ENCODE results near the gene PRM2. TPM values are rescaled to one million over a fixed set of nuclear protein-coding genes. Genes with fewer than 3 reads are reported as not detected.

The PRM2 gene
- total RNA-seq, 1 experiment from 2014 or later: not detected

GRCh38 chr16:11233727-11234376 lies 42.4 kb downstream of the PRM2 start:
- no peaks in the 10 kb centered on the region for H3K36me3 Mint-ChIP-seq (ENCODE audit: insufficient read depth, unreplicated experiment)
- no peak overlapping the region for H3K27ac Mint-ChIP-seq (ENCODE audit: unreplicated experiment)
- CTCF ChIA-PET: no interaction called here
- no peak for TF ChIP-seq CTCF (IDR thresholded peaks at IDR 0.05; ENCODE audit: unreplicated experiment)
- no peak overlapping the region for H3K4me3 Mint-ChIP-seq (ENCODE audit: low read depth, unreplicated experiment)
- DNase-seq: no peak
- intact Hi-C loops (cut with micrococcal nuclease; ENCODE audit: unreplicated experiment): no loop called here
- no peaks in the 10 kb centered on the region for H3K9me3 Mint-ChIP-seq (ENCODE audit: low read depth, unreplicated experiment)
- no peaks in the 10 kb centered on the region for H3K27me3 Mint-ChIP-seq (ENCODE audit: unreplicated experiment)
- peaks cover 24% of the 10 kb centered on the region for H3K4me1 Mint-ChIP-seq (ENCODE audit: low read depth, unreplicated experiment)
- no TSS peak for BruUV-seq (replicated peaks)

GRCh38 chr16:11232852-11233726 lies 43.2 kb downstream of the PRM2 start:
- intact Hi-C loops (cut with micrococcal nuclease; ENCODE audit: unreplicated experiment): no loop called here

GRCh38 chr16:11232302-11232851 lies 43.9 kb downstream of the PRM2 start:
- CTCF ChIA-PET: no interaction called here
- BruUV-seq (replicated peaks): no TSS peak
- H3K27ac Mint-ChIP-seq (ENCODE audit: unreplicated experiment): no peak overlapping the region

More at GRCh38 chr16:11232852-11233726, 43.2 kb downstream of the PRM2 start:
- H3K4me3 Mint-ChIP-seq (ENCODE audit: low read depth, unreplicated experiment): no peak overlapping the region
- H3K27me3 Mint-ChIP-seq (ENCODE audit: unreplicated experiment): no peaks in the 10 kb centered on the region
- H3K9me3 Mint-ChIP-seq (ENCODE audit: low read depth, unreplicated experiment): no peaks in the 10 kb centered on the region
- peaks cover 24% of the 10 kb centered on the region for H3K4me1 Mint-ChIP-seq (ENCODE audit: low read depth, unreplicated experiment)
- CTCF ChIA-PET: no interaction called here
- DNase-seq: no peak
- TF ChIP-seq CTCF (IDR thresholded peaks at IDR 0.05; ENCODE audit: unreplicated experiment): no peak
- BruUV-seq (replicated peaks): no TSS peak
- H3K36me3 Mint-ChIP-seq (ENCODE audit: insufficient read depth, unreplicated experiment): no peaks in the 10 kb centered on the region
- H3K27ac Mint-ChIP-seq (ENCODE audit: unreplicated experiment): no peak overlapping the region

More at GRCh38 chr16:11232302-11232851, 43.9 kb downstream of the PRM2 start:
- TF ChIP-seq CTCF (IDR thresholded peaks at IDR 0.05; ENCODE audit: unreplicated experiment): no peak
- intact Hi-C loops (cut with micrococcal nuclease; ENCODE audit: unreplicated experiment): no loop called here
- peaks cover 24% of the 10 kb centered on the region for H3K4me1 Mint-ChIP-seq (ENCODE audit: low read depth, unreplicated experiment)
- H3K36me3 Mint-ChIP-seq (ENCODE audit: insufficient read depth, unreplicated experiment): no peaks in the 10 kb centered on the region
- DNase-seq: no peak
- H3K27me3 Mint-ChIP-seq (ENCODE audit: unreplicated experiment): no peaks in the 10 kb centered on the region
- no peak overlapping the region for H3K4me3 Mint-ChIP-seq (ENCODE audit: low read depth, unreplicated experiment)
- H3K9me3 Mint-ChIP-seq (ENCODE audit: low read depth, unreplicated experiment): no peaks in the 10 kb centered on the region
